Hepatic stellate cell (primary cell): ENCODE data around the gene OSBPL3.

Experiments
- DNase-seq: peaks from one replicate; pipeline ENCODE4 v3.0.0; 2011; ENCODE audit warnings: low spot score

The OSBPL3 gene

DNA sequence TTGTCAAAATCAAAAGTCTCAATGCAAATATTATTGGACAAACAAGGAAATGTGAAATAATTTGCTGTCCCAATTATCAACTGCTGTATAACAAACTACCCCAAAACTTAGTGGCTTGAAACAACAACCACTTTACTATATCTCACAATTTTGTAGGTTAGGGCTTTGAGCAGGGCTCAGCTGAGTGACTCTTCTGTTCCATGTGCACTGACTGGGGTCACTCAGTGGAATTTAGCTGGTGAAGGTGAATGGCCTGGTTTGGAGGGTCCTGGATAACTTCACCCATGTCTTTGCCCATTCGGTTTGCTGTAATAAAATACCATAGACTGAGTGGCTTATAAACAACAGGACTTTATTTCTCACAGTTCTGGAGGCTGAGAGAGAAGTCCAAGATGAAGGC, 219.0 kb downstream of the OSBPL3 start:
- DNase-seq = no peak

DNA sequence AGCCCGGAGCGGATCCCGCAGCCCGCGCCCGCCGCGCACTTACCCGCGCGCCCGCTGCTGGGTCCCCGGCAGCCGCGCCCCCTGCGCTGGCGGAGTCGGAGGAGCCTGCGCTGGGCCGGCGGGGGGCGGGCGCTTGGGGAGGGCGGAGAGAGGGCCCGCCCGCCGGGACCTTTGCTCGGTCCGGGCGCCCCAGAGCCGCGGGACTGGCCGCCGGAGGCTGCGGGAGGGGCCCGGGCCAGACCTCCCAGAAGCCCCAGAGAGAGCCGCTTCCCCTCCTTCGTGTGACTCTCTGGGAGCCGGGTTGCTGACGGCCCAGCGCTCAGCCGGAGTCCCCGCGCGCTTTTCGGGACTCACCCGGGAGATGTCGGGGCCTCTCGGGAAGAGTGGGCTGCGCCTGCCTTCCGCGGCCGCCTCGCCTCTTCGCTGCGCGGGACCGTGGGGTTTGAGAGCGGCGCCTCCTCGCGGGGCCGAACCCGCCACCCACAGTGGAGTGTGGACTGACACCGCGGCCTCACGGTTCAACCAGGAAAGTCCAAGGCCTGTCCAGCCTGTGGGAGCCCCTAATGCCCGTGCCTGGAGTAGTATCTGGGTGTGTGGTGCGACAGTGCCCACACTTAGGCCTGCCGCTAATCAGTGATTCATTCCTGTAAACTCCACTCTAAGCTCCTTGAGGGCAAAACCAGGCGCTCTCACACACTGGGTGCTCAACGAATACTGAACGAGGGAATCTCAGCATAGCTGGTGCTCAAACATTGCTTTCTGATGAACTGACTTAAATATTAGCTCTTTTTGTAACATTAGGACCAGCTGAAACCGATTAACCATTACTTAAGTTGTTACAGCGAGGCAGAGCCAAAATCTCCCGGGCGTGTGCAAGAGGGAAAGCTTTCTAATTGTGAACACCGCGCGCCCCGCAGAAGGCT, 222.4 kb downstream of the OSBPL3 start, which contains the start of gene GSDME:
Gene GSDME (minus strand): TSS at position 112 of the 923 bp plus-strand sequence. CDS start 7,690 bp downstream, outside the sequence.
- DNase-seq = peak; percentile 66

DNA sequence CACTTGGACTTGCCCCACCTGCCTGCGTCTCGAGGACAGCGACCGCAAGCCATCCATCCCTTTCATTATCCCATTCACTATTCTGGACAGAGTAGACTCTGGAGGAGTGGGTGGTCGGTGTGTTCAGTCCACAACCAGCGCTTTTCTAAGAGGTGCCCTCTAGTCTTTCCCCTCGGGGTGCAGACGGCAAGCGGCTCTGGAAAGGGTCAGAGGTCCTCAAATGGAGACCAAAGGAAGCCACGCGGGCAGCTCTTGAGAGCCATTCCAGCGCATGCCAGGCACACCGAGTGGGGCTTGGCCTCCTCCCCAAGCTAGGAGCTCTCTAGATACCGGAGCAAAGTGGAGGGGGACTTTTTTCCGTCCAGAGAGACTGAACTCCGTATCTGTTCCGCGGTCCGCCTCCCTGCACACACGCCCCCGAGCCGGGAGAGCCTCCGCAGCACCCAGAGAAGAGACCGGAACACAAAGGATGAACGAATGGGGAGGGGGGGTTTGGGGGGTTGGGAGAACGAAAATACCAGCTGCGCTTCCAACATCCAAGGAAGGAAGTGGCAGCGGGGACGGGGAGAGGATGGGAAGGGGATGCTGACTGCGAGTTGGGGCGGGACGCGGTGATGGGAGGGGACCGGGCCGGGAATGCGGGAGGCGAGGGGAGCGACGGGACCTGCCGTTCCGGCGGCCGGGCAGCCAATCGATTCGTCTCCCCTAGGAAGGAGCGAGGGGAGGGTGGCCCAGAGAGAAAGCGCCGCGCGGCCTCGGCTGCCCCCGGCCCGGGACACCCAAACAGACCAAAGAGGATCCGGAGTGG, 223.2 kb downstream of the OSBPL3 start:
- peak; percentile 76 for DNase-seq

DNA sequence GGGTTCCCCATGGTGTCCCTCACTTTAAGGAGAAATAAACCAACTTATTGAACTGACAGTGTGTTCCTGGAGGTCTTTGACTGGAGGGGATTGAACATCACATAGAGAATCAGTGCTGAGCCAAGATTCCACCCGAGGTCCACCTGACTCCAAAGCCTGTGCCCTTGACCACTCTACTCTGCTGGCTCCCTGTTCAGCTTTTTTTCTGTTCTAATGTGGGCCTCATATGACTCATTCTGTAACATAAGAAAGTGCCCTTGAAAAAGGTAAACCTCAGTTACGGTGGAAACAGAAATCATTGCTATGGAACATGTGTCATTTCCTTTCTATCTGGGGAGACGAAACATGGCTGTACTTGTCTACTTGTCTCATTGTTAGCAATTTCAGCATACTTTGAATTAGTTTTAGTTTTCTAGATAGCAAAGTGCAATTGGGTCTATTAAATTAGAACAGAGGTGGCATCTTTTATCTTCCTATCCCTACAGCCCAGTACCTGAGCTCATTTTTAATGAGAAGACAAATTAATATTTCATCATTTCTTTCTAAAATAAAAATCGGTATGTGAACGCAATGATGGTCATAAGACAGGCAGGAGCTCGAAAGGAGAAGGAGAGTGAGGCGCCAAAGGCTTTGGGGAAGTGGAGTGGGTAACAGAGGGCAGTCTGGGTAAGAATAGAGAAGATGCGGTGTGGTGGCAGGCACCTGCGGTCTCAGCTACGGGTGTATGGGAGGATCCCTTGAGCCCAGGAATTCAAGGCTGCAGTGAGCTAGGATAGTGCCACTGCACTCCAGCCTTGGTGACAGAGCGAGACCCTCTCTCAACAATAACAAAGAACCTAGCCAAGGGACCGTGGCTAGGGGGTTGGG, 224.2 kb downstream of the OSBPL3 start:
- DNase-seq = no peak

DNA sequence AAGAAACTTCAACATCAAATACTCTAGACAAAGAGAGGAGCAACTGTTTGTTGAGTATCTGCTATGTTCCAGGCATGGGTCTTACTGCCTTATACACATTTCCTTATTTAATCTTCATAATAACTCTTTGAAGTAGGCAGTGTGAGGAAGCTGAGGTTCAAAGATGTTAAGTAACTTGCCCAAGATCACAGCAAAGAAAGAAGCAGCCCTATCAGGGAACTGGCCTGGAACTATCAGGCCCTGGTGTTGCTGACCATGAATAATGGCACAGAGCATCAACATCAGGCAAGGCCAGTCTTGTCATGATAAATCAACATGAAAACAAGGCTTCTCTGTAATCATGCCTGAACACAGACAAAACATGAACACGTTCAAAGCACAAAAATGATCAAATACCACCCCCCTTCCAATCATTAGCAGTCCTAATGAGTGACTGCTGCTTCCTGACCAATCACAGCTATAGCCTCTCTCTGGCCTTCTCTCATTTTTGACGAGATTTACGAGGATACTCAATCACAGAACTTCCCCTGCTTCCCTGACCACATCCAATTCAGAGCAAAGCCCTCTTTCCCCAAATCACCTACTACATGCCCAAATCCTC, 225.0 kb downstream of the OSBPL3 start:
- DNase-seq = no peak

DNA sequence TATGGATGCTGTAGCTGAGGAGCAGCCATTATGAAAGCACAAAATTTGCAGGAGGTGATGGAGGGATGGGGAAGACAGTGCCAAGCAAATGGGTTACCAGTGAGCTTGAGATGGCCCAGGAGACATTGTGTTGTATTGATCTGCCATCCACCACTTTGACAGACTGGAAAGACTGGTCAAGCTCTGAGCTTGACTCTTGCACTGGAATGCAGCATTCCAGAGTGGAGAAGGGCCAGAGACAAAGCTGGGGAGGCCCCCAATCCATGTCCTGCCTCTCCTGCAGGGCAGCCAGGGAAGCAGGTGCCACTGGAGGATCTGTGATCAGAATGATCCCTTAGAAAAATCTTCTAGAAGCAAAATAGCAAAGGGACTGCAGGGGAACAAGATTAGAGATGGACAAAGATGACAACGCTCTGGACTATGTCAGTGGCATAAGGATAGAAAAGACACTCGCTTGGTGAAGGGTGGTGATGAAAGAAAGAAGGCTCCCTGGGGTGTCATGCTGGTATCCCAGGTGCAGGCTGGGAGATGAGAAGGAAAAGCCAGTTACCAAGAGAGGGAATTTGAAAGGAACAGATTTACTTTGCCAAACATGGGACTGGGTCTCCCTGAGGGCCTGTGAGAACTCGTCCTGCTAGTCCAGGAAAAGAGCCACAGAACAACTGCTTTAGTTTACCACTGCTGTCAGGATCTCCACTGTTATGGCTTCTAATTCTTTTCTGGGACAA, 227.7 kb downstream of the OSBPL3 start:
- DNase-seq = no peak

DNA sequence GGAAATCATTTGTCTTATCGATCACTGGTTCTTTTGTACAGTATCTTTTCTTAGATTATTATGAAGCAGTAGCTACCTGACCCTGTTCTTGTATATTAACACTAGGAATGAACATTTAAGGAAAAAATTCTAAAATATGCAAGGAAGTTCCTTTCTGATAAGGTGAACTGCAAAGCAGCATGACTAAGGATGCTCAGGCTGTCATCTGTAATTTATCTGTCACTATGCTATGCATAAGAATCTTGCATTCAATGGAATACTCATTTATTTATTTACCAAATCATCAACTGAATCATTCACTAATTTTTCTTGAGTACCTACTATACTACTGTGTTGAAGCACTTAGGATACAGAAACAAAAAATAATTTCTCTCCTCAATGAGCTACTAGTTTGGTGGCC, 228.5 kb downstream of the OSBPL3 start:
- DNase-seq = no peak

DNA sequence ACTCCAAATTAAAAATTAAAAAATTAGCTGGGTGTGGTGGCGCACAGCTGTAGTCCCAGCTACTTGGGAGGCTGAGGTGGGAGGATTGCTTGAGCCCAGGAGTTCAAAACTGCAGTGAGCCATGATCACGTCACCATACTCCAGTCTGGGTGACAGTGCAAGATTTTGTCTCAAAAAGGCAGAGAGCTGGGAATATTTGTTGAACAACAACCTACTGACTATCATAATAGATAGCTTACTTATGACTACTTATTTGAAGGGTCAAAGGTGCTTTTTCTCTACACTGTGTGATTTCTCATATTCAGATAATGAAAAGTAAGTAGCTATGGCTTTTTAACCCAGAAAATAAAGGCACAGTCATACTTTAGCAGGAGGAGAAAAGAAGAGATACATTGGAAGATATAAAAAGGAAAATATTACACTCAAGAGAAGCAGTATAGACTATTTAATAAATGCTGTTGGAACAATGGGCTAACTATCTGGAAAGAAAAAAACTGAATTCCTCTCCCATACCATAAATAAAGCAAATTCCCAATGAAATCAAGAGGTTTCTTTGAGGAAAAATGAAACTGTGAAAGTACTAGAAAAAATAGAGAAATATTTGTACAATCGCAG, 229.4 kb downstream of the OSBPL3 start:
- DNase-seq = no peak

DNA sequence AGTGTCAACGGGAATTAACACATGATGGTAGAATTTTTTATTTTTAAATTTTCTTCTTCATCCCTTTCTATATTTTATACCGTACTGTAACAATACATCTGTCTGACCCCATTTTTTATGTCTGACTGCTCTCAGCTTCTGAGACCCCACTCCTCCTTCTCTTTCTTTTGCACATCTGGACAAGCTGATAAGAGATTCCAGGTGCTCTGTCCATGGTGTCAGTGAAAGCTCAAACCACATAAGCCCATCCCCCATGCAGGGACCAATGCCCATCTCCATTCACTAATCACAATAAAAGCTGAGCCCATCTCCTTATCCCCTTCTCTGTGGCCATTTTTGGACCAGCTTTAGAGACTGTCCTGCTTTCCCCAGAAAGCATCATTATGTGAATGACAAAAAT, 231.5 kb downstream of the OSBPL3 start:
- no peak for DNase-seq
